T-helper 1 cell treated with Interleukin-12 subunit alpha and Interleukin-12 subunit beta and Interleukin-4 antibody, amounts not matched to agents 30 μg/mL and 1 μg/mL, for 36 hours (primary cell): ENCODE results near the gene CNKSR1.

Source experiments
- H3K27ac Mint-ChIP-seq: one replicate; pipeline ENCODE4 v1.8.0; 2021; ENCODE audit warnings: mild to moderate bottlenecking, mixed read lengths
- H3K27me3 Mint-ChIP-seq: one replicate; pipeline ENCODE4 v1.8.0; 2021; ENCODE audit warnings: low read depth, mixed read lengths
- H3K36me3 Mint-ChIP-seq: one replicate; pipeline ENCODE4 v1.8.0; 2021; ENCODE audit warnings: low read depth, mixed read lengths
- H3K4me1 Mint-ChIP-seq: one replicate; pipeline ENCODE4 v1.8.0; 2021; ENCODE audit warnings: low read depth, mixed read lengths
- H3K4me3 Mint-ChIP-seq: one replicate; pipeline ENCODE4 v1.8.0; 2021; ENCODE audit warnings: mild to moderate bottlenecking, moderate library complexity, mixed read lengths
- H3K9me3 Mint-ChIP-seq: one replicate; pipeline ENCODE4 v1.8.0; 2021; ENCODE audit warnings: mixed read lengths

CNKSR1 gene

DNA sequence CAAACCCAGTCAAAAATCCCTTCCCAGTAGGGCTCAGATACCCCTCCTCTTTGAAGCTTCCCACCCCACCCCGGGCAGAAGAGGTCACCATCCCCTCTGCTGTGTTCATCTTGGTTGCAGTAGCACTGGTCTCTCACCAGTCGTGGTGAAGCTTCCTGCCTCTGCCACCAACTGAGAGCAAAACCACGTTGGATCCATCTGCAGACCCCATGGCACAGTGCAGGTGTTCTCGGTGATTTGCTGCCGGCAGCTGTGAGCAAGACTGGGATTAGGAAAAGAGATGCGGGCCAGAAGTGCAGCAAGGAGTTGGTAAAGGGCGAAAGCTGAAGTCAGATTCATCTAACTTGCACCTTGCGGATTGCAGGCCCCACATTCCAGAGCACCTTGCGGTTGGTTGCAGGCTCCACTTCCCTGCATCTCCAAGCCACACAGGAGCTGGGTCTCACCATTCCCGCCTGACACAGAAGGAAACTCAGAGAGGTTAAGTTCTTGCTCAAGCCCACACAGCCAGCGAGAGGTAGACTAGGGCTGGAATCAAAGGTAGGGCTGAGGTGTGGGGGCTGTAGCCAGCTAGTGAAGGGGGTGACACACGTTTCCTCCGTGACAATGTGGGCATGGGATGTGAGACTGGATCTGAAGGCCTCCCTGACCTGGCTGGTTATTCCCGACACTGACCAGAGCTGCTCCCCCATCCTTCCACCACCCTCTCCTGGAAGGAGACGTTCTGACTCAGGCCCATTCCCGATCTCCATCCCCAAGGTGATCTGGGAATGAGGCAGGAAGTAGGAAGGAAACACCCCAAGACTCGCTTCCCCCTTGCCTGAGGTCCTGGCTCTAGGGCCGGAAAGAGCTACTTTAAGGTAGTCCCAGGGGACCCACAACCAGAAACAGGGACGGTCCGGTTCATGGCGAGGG is 21.7 kb upstream of the CNKSR1 start:
- Mint-ChIP-seq H3K4me3 (no peak overlapping the region), H3K4me1 (peaks cover 2% of the 10 kb centered on the region), H3K36me3 (no peaks in the 10 kb centered on the region), H3K27me3 (peaks cover 80% of the 10 kb centered on the region), H3K27ac (no peak overlapping the region), H3K9me3 (no peaks in the 10 kb centered on the region)

DNA sequence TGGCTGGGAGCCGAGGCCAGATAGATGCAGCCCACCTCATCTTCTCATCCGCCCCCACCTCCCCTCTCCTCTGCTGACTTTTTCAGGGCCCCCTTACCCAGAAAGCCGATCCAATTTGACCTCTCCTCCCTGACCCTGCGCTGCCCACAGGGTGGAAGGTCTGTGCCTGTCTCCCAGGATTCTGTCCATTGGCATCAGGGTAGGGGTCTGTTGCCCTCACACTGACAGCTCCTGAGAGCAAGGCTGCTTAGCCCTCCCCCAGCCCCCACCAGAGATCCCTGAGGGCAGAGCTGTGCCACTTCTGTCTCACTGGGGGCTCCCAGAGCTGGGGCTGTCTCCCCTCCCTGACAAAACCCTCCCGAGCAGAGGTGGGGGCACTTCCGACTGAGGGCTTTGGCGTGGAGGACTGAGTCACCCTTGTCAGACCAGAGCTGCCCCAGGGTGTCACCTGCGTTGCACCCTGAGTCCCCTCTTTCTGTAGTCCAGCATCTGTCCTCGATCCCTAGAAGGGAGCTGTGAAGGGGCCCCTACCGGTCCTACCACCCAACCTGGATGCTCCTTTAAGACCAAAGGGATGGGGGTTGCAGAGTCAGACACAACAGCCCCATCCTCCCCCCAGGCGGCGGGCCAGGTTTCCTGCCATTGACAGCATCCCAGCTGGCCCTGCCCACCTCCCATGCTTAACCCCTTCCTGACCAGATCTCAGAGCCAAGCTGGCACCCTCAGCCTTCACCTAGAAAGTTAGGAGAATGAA is 20.8 kb upstream of the CNKSR1 start:
- no peak overlapping the region for H3K4me3 Mint-ChIP-seq
- H3K9me3 Mint-ChIP-seq = no peaks in the 10 kb centered on the region
- peaks cover 82% of the 10 kb centered on the region for H3K27me3 Mint-ChIP-seq
- H3K4me1 Mint-ChIP-seq = peaks cover 3% of the 10 kb centered on the region
- H3K36me3 Mint-ChIP-seq = no peaks in the 10 kb centered on the region
- no peak overlapping the region for H3K27ac Mint-ChIP-seq

DNA sequence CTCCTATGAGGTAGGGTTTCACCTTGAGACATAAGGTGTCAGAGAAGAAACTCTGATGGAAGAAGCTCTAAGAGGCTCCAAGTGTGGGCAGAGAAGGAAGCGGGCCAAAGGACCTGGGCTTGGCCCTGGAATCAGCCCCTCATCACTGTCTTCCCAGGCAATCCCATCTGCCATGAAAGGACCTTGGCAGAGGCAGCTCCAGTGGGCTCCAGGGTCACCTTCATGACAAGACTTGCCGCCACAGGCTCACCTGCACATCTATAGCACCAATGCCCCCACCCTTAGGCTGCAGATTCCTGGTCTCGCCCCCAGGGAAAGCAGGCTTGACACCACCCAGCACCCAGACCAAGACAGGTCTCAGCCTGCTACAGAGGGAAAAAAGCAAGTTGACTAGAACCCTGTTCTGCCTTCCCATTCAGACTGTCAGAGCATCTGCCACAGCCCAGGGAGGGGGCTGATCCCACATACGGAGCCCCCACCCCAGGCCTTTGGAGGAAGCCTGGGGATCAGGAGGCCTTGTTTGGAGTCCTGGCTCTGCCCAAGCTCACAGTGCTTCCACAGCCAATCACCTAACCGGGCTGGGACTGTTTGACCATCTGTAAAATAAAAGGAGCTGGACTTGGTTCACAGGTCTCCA is 18.9 kb upstream of the CNKSR1 start:
- H3K4me1 Mint-ChIP-seq = peaks cover 5% of the 10 kb centered on the region
- peaks cover 86% of the 10 kb centered on the region for H3K27me3 Mint-ChIP-seq
- H3K4me3 Mint-ChIP-seq = no peak overlapping the region
- no peak overlapping the region for H3K27ac Mint-ChIP-seq
- H3K9me3 Mint-ChIP-seq = no peaks in the 10 kb centered on the region
- no peaks in the 10 kb centered on the region for H3K36me3 Mint-ChIP-seq

DNA sequence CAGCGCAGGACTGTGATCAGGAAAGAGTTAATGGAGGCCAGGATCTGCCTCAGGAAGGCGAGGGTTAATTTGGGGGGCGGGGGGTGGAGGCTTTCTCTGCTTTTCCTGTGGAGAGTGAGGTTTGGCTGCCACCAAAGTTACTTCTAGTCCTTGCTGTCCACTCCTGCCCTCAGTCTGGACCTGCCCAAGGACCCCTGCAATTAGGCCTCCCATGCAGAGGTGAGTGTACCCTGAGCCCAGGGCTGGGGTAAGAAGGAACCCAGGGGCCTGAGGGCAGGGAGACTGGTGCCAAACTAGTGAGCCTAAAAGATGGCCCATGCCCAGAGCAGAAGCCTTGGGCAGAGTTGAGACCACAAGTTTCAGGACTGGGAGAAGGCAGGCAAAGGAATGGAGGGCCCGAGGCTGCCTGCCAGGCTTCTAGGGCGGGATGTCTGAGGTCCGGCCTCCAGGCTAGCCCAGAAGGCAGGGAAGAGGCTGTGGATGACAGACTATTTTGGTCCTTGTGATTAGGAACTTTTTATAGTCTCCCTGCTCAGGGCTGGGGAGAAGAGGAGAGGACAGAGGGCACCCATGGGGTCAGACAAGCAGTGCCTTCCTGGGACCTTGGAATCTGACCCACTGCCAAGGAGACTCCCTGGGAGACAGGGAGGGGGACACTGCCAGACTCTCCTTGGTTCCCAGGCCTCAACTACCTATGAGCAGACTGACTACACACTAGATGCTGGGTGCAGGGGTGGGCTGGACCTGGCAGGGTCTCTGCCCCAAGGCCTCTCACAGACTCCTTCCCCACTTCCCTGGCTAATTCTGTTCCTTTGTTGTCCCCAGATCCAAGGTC is 18.2 kb upstream of the CNKSR1 start, which contains the start of gene FAM110D:
FAM110D (plus strand) TSS at position 172 of the 835 bp plus-strand sequence. CDS start 2,213 bp downstream, outside the sequence.
- Mint-ChIP-seq H3K27ac (no peak within 1 kb of the TSS), H3K4me1 (peaks cover 9% of the 10 kb centered on the region), H3K27me3 (peaks cover 84% of the 10 kb centered on the region), H3K9me3 (no peaks in the 10 kb centered on the region), H3K4me3 (no peak within 1 kb of the TSS), H3K36me3 (no peaks in the 10 kb centered on the region)

DNA sequence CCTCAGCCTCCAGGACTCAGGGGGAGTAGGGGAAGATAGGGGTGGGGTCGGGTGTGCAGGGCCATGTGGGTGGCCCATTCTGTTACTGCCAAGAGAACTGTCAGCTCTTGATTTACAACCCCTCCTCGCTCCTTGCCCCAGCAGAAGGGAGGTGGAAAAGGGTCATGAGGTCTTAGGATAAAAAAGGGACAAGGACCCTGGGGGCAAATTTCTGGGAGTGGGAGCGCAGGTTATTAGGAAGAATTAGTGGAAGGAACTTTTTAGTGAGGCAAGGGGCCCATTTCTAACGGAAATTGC is 17.6 kb upstream of the CNKSR1 start:
- Mint-ChIP-seq H3K27me3 (peaks cover 81% of the 10 kb centered on the region), H3K9me3 (no peaks in the 10 kb centered on the region), H3K27ac (no peak overlapping the region), H3K4me1 (peaks cover 9% of the 10 kb centered on the region), H3K36me3 (no peaks in the 10 kb centered on the region), H3K4me3 (no peak overlapping the region)

DNA sequence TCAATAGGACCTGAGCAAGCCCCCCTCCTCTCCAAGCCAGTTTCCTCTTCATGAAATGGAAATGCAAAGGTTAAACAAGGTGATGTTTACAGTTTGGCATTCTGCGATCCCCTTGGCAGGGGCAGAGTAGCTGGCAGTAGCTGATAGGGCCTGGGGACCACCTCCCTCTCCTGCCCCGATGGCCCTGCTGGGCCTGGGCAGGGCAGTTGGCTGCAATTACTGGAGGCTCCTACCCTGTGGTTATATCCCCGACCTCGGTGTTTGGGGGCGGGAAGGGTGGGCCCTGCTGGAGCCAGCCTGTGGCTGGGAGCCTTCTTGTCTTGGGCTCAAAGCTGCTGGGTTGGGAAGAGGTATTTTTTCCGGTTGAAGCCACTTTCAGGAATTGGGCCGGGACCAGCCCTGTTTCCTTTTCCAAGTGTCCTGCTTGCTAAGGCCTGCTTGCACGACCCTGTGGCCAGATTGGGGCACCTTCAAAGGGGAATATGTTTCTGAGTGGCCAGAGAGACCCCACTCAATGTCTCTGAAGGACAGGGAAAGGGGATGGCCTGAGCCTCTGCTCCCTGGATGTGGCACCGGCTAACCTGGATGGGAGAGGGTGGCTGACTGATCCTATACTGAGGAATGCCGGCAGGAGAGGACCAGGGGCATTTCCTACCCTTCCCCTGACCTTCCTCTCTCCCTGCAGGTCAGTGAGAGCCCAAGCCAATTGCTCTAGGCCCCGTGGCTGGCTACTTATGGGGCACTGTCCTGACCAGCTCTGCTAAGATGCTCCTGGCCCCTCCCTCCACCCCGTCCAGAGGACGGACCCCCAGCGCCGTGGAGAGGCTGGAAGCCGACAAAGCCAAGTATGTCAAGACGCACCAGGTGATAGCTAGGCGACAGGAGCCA is 16.5 kb upstream of the CNKSR1 start:
- H3K27ac Mint-ChIP-seq = no peak overlapping the region
- peaks cover 81% of the 10 kb centered on the region for H3K27me3 Mint-ChIP-seq
- H3K4me1 Mint-ChIP-seq = peaks cover 18% of the 10 kb centered on the region
- H3K36me3 Mint-ChIP-seq = no peaks in the 10 kb centered on the region
- H3K9me3 Mint-ChIP-seq = no peaks in the 10 kb centered on the region
- H3K4me3 Mint-ChIP-seq = no peak overlapping the region

DNA sequence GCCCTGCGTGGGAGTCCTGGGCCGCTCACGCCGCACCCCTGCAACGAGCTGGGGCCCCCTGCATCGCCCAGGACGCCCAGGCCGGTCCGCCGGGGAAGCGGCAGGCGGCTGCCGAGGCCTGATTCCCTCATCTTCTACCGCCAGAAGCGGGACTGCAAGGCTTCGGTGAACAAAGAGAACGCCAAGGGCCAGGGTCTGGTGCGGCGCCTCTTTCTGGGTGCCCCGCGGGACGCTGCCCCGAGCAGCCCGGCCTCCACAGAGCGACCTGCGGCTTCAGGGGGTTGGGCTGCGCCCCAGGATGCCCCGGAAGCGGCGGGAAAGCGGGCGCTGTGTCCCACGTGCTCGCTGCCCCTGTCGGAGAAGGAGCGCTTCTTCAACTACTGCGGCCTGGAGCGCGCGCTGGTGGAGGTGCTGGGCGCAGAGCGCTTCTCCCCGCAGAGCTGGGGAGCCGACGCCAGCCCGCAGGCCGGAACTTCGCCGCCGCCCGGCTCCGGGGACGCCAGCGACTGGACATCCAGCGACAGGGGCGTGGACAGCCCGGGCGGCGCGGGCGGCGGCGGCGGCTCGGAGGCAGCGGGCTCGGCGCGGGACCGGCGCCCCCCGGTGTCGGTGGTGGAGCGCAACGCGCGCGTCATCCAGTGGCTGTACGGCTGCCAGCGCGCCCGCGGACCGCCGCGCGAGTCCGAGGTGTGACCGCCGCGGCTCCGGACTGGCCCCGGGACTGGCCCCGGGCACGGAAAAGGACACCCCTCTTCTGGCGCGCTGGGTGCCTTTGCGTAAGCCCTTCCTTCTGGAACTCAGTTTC is 15.7 kb upstream of the CNKSR1 start:
- Mint-ChIP-seq H3K9me3 (no peaks in the 10 kb centered on the region), H3K4me3 (peak overlapping the region; percentile 44), H3K36me3 (no peaks in the 10 kb centered on the region), H3K27ac (no peak overlapping the region), H3K4me1 (peaks cover 21% of the 10 kb centered on the region), H3K27me3 (peaks cover 81% of the 10 kb centered on the region)

DNA sequence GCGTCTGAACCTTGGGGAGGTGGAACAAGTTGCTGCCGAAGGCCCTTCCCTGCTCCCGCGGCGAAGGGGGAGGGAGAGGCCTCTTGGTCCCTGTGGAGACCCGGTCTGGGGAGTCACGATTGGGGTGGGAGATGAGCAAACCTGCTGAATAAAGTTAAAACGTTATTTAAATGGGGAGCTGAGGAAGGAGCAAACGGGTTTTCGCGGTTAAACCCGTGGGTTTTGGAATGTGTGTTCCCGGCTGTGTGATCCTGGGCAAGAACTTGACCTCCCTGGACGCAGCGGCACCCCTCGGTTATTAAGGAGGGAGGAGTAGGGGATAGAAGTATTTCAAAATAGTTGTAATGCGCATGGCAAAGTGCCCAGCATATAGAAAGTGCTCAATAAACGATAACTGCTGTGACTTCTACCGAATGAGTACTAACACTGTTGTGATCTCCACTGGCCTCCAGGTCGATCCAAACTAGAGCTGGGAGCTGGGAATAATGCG is 15.0 kb upstream of the CNKSR1 start:
- H3K27me3 Mint-ChIP-seq = peaks cover 81% of the 10 kb centered on the region
- H3K9me3 Mint-ChIP-seq = no peaks in the 10 kb centered on the region
- H3K4me3 Mint-ChIP-seq = peak overlapping the region; percentile 44

DNA sequence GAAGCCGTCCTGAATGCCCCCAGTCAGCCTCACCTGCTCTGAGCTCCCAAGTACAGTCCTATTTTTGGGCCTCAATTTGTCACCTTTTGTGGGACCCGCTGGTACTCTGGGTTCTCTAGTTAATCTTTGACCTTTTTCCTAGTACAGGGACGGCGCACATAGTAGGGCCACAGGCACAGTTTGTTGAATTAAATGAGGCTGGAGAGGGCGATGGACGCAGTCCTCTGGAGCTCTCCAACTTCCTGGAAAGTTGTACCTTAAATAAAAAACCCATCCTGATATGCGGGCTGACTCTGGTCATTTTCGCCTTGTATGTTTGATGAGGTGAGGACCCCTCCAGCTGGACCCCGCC is 13.6 kb upstream of the CNKSR1 start:
- no peaks in the 10 kb centered on the region for H3K36me3 Mint-ChIP-seq
- no peak overlapping the region for H3K4me3 Mint-ChIP-seq
- peaks cover 69% of the 10 kb centered on the region for H3K27me3 Mint-ChIP-seq
- H3K27ac Mint-ChIP-seq = no peak overlapping the region
- H3K4me1 Mint-ChIP-seq = peaks cover 24% of the 10 kb centered on the region
- H3K9me3 Mint-ChIP-seq = no peaks in the 10 kb centered on the region

More for the DNA sequence above, 15.0 kb upstream of the CNKSR1 start:
- Mint-ChIP-seq H3K4me1 (peaks cover 24% of the 10 kb centered on the region), H3K36me3 (no peaks in the 10 kb centered on the region), H3K27ac (no peak overlapping the region)

DNA sequence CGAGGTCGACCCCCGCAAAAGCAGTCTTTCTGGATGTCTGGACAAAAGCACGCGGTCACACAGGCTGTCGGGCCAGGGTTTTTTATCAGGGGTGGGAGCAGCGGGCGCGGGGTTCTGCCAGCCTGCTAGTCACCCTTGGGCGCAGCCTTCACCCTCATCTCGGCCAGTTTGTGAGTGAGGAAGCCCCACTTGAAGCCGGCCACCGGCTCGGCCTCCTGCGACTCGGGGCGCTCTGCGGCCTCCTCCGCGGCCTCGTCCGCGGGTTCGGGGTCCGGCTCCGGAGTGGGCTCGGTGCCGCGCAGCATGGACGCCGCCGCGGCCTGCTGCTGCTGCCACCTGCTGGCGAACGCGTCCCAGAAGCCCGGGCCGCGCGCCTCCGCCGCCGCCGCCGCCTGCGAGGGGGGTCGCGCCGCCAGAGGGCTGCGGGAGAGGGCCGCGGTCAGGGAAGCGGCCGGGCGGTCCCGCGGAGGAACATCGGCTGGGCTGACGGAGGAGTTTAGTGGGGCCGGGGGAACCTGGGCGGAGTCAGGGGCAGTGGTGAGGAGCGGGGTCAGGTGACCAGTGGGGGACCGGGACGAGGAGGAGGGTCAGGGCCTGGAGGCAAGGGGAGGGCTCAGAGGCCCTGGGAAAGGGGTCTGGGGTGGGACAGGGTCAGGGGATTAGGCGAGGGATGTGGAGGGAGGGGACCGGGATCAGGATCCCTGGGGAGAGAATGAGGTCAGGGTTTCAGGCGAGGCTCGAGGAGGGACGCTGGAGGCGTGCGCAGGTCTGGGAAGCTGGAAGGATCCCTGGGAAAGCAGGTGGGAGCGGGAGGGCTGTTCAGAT is 13.0 kb upstream of the CNKSR1 start:
- Mint-ChIP-seq H3K9me3 (no peaks in the 10 kb centered on the region), H3K4me3 (peak overlapping the region; percentile 57), H3K36me3 (no peaks in the 10 kb centered on the region), H3K27ac (no peak overlapping the region), H3K4me1 (peaks cover 28% of the 10 kb centered on the region), H3K27me3 (peaks cover 69% of the 10 kb centered on the region)

DNA sequence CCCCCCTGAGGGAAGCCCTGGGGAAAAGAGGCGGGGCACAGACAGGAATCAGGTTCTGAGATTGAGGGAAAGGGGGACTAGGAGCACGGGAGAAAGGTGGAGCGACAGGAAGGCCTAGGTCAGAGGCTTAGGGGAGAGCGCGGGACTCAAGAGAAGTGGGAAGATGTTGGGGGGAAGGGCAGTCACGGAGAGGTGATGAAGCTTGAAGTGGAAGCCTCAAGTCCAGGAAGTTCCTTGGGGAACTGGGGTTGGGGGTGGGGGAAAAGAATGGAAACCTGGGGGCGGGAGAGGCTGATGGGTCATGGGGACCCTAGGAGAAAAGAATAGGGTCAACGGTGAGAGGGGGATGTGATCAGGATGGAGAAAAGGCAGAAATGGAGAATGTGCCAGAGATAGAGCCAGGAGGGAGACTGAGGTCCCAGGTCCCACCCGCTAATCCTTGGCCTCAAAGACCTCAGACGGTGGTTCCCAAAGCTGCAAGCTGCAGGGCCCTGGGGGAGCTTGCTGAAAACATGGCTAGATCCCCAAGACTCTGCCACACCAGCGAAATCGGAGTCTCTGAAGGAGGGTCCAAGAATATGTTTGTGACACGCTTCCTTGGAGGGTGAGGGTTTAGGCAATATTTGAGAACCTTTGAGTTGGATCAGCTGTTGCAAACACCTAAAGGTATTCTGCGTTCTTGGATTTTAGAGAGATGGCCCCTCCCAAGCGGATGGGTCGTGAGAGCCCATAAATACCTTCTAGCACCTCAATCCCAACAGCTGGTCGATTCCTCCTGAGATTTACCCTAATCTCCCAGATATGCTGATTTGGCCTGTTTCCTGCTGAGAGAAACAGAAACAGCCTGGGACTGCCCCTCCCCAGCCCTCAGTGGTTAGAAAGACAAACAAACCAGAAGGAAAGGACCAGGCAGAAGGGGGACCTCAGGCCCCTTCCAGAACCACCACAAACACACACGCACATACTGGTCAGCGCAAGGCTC is 12.1 kb upstream of the CNKSR1 start:
- Mint-ChIP-seq H3K36me3 (no peaks in the 10 kb centered on the region), H3K27ac (no peak overlapping the region), H3K4me1 (peaks cover 28% of the 10 kb centered on the region), H3K9me3 (no peaks in the 10 kb centered on the region), H3K27me3 (peaks cover 60% of the 10 kb centered on the region), H3K4me3 (peak overlapping the region; percentile 57)
